MCF 10A (cell line): Measurements from ENCODE around the gene DNAI2. TPM values are rescaled to one million over a fixed set of nuclear protein-coding genes. Genes with fewer than 3 reads are reported as not detected.

Experiments
- BruUV-seq: library from RNA; stranded (reverse); fragments of 400-500 nt; replicated peaks from 2 replicates; lab custom pipeline; 2021; lab: Mats Ljungman, UMichigan
- CTCF ChIA-PET: fragments of 300-600 bp; sonication (Branson Sonifier 250); formaldehyde crosslinking; extraction: SDS; loops from one replicate; lab custom pipeline; 2021; ENCODE audit warnings: antibody characterized with exemption, inconsistent platforms; lab: Yijun Ruan, JAX
- POLR2A ChIA-PET: fragments of 300-600, 350-650 bp; sonication (Branson Sonifier 250); formaldehyde crosslinking; extraction: SDS; loops from one replicate; lab custom pipeline; 2020; ENCODE audit warnings: antibody characterized with exemption, inconsistent platforms; lab: Yijun Ruan, JAX
- DNase-seq: peaks from one replicate; pipeline ENCODE4 v3.0.0-alpha.2; 2018; ENCODE audit not compliant: unreplicated experiment
- H3K27ac Mint-ChIP-seq: one replicate; pipeline ENCODE4 v1.8.0; 2022; ENCODE audit warnings: mild to moderate bottlenecking, low read depth, mixed read lengths; ENCODE audit not compliant: unreplicated experiment
- H3K27me3 Mint-ChIP-seq: one replicate; pipeline ENCODE4 v1.8.0; 2022; ENCODE audit warnings: mixed read lengths; ENCODE audit not compliant: insufficient read depth, unreplicated experiment
- H3K36me3 Mint-ChIP-seq: one replicate; pipeline ENCODE4 v1.8.0; 2022; ENCODE audit warnings: mild to moderate bottlenecking, moderate library complexity, mixed read lengths; ENCODE audit not compliant: insufficient read depth, unreplicated experiment
- H3K4me1 Mint-ChIP-seq: one replicate; pipeline ENCODE4 v1.8.0; 2022; ENCODE audit warnings: mixed read lengths; ENCODE audit not compliant: insufficient read depth, unreplicated experiment
- H3K4me3 Mint-ChIP-seq: one replicate; pipeline ENCODE4 v1.8.0; 2022; ENCODE audit warnings: mild to moderate bottlenecking, moderate library complexity, mixed read lengths; ENCODE audit not compliant: unreplicated experiment
- H3K9me3 Mint-ChIP-seq: one replicate; pipeline ENCODE4 v1.8.0; 2022; ENCODE audit warnings: mixed read lengths; ENCODE audit not compliant: unreplicated experiment
- intact Hi-C: fragments of 100-400 bp; cut with micrococcal nuclease; formaldehyde crosslinking; loops from 2 replicates; pipeline ENCODE4 v1.14.1; 2022
- total RNA-seq: library from RNA; stranded (reverse); gene quantifications from 2 replicates; pipeline ENCODE4 v1.2.3, GENCODE V29; 2022
- TF ChIP-seq, protein P1 (sequence below): fragments of 200-600 bp; IDR thresholded peaks from one replicate; pipeline ENCODE4 v1.8.0; 2022; ENCODE audit warnings: antibody characterized with exemption, mild to moderate bottlenecking; ENCODE audit not compliant: unreplicated experiment

The DNAI2 gene
- total RNA-seq, 1 experiment from 2014 or later, result not detected

GRCh38 chr17:74231928-74232907 lies 41.8 kb upstream of the DNAI2 start:
- Mint-ChIP-seq H3K4me1 (no peaks in the 10 kb centered on the region), H3K4me3 (no peak overlapping the region), H3K27me3 (peaks cover 22% of the 10 kb centered on the region), H3K9me3 (no peaks in the 10 kb centered on the region), H3K36me3 (no peaks in the 10 kb centered on the region), H3K27ac (no peak overlapping the region)
- no peak for DNase-seq
- CTCF ChIA-PET, result no interaction called here
- BruUV-seq, result no TSS peak
- TF ChIP-seq, protein P1, sequence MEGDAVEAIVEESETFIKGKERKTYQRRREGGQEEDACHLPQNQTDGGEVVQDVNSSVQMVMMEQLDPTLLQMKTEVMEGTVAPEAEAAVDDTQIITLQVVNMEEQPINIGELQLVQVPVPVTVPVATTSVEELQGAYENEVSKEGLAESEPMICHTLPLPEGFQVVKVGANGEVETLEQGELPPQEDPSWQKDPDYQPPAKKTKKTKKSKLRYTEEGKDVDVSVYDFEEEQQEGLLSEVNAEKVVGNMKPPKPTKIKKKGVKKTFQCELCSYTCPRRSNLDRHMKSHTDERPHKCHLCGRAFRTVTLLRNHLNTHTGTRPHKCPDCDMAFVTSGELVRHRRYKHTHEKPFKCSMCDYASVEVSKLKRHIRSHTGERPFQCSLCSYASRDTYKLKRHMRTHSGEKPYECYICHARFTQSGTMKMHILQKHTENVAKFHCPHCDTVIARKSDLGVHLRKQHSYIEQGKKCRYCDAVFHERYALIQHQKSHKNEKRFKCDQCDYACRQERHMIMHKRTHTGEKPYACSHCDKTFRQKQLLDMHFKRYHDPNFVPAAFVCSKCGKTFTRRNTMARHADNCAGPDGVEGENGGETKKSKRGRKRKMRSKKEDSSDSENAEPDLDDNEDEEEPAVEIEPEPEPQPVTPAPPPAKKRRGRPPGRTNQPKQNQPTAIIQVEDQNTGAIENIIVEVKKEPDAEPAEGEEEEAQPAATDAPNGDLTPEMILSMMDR, result no peak
- intact Hi-C loops, result no loop called here
- POLR2A ChIA-PET, result interaction anchor here (0.6 kb wide), 1 partner anchor 471 kb away, joined by 5 read pairs; no protein-coding TSS in a partner anchor

GRCh38 chr17:74233937-74234336 lies 40.1 kb upstream of the DNAI2 start:
- H3K9me3 Mint-ChIP-seq, result no peaks in the 10 kb centered on the region
- H3K27me3 Mint-ChIP-seq, result peaks cover 5% of the 10 kb centered on the region
- intact Hi-C loops, result no loop called here
- H3K4me1 Mint-ChIP-seq, result no peaks in the 10 kb centered on the region
- H3K27ac Mint-ChIP-seq, result no peak overlapping the region
- TF ChIP-seq, protein P1, result no peak
- ChIA-PET CTCF (no interaction called here), POLR2A (no interaction called here)
- BruUV-seq, result no TSS peak
- no peak for DNase-seq
- no peak overlapping the region for H3K4me3 Mint-ChIP-seq
- no peaks in the 10 kb centered on the region for H3K36me3 Mint-ChIP-seq

GRCh38 chr17:74234486-74234885 lies 39.5 kb upstream of the DNAI2 start:
- Mint-ChIP-seq H3K27me3 (no peaks in the 10 kb centered on the region), H3K9me3 (no peaks in the 10 kb centered on the region), H3K4me1 (no peaks in the 10 kb centered on the region), H3K4me3 (no peak overlapping the region), H3K27ac (no peak overlapping the region), H3K36me3 (no peaks in the 10 kb centered on the region)
- ChIA-PET CTCF (no interaction called here), POLR2A (no interaction called here)
- no TSS peak for BruUV-seq
- TF ChIP-seq, protein P1, result no peak
- intact Hi-C loops, result no loop called here
- DNase-seq, result no peak

DNA sequence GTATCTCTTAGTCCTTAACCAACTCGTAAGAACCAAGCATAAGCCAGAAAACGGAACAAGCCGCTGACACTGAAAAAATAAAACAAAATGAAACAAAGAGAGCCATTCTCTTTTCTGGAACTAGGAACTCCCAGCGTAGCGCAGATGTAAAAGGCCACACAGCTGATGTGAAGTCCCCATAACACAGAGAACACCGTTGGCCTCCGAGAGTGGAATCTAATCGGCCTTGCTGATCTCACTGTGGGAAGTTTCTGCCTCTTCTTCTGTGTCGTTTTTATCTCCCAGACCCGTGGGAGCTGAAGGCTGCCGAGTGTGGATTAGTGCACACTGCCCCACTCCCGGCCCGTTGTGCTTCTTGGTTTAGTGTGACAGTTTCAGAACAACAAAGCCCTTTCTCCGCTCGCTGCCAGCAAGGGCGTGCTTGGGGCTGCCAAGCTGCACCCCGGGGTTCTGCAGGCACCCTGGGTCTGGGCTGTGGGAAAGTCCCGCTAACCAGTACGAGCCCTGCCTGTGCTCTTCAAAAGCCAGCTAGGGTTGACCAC lies 38.9 kb upstream of the DNAI2 start:
- H3K4me1 Mint-ChIP-seq, result no peaks in the 10 kb centered on the region
- ChIA-PET POLR2A (no interaction called here), CTCF (no interaction called here)
- H3K27ac Mint-ChIP-seq, result no peak overlapping the region
- BruUV-seq, result no TSS peak
- no peak for DNase-seq
- no peaks in the 10 kb centered on the region for H3K9me3 Mint-ChIP-seq
- intact Hi-C loops, result no loop called here
- TF ChIP-seq, protein P1, result no peak
- no peaks in the 10 kb centered on the region for H3K27me3 Mint-ChIP-seq
- H3K4me3 Mint-ChIP-seq, result no peak overlapping the region
- no peaks in the 10 kb centered on the region for H3K36me3 Mint-ChIP-seq
